ENCODE measurements around the gene CBX5. TPM values are rescaled to one million over a fixed set of nuclear protein-coding genes. Genes with fewer than 3 reads are reported as not detected.
"Not testable (repeated sequence)": the region's sequence is repeated elsewhere in the genome, so short reads cannot be mapped to it uniquely, and the experiment has no call there.

The CBX5 gene
- polyA plus RNA-seq = 1 to 10 TPM; 4.9 to 5.6 TPM

- WGBS, 2 donors = 0% methylated on average over 48 to 49 of the region's 49 CpGs
- Histone ChIP-seq H3K4me1 (ENCODE audit: control insufficient read depth in 2 of 2, insufficient read depth in 2 of 2, low read length in 1 of 2) (no peaks in the 10 kb centered on the region), H3K36me3 (ENCODE audit: control insufficient read depth in 2 of 2, insufficient read depth in 2 of 2, low read length in 1 of 2) (peaks cover 3 to 4% of the 10 kb centered on the region in 2 donors), H3K4me3 (ENCODE audit: low read depth in 1 of 2, low read length in 2 of 2) (peak within 1 kb of the TSS; percentile 89 to 91), H3K27me3 (ENCODE audit: control insufficient read depth in 1 of 2, insufficient read depth in 2 of 2, low read length in 2 of 2) (no peaks in the 10 kb centered on the region), H3K27ac (ENCODE audit: low read depth in 2 of 2, low read length in 1 of 2) (peak within 1 kb of the TSS; percentile 95 to 98), H3K9me3 (ENCODE audit: control insufficient read depth in 2 of 2, insufficient read depth in 1 of 2, low read depth in 1 of 2, low read length in 1 of 2) (no peaks in the 10 kb centered on the region)
Observed at GRCh38 chr12:54279632-54280467, at the start of gene CBX5. Gene CBX5, minus strand, starts transcription at chr12:54280122. Its CDS starts 22,472 bp downstream, at chr12:54257650.

- no peak overlapping the region for H3K27ac ChIP-seq (ENCODE audit: low read depth in 2 of 2, low read length in 1 of 2)
- WGBS, 2 donors = 70 to 77% methylated on average over 6 of the region's 6 CpGs
- no peaks in the 10 kb centered on the region for H3K9me3 ChIP-seq (ENCODE audit: control insufficient read depth in 2 of 2, insufficient read depth in 1 of 2, low read depth in 1 of 2, low read length in 1 of 2)
- H3K27me3 ChIP-seq (ENCODE audit: control insufficient read depth in 1 of 2, insufficient read depth in 2 of 2, low read length in 2 of 2) = no peaks in the 10 kb centered on the region
- no peak overlapping the region for H3K4me3 ChIP-seq (ENCODE audit: low read depth in 1 of 2, low read length in 2 of 2)
- H3K36me3 ChIP-seq (ENCODE audit: control insufficient read depth in 2 of 2, insufficient read depth in 2 of 2, low read length in 1 of 2) = peaks cover 0 to 2% of the 10 kb centered on the region in 2 donors
- no peaks in the 10 kb centered on the region for H3K4me1 ChIP-seq (ENCODE audit: control insufficient read depth in 2 of 2, insufficient read depth in 2 of 2, low read length in 1 of 2)
Observed at GRCh38 chr12:54328595-54329337, 48.8 kb upstream of the CBX5 start.

- H3K27ac ChIP-seq (ENCODE audit: low read depth in 2 of 2, low read length in 1 of 2) = peak overlapping the region; percentile 85 to 96
- not testable (repeated sequence) for H3K27me3 ChIP-seq (ENCODE audit: control insufficient read depth in 1 of 2, insufficient read depth in 2 of 2, low read length in 2 of 2); H3K9me3 ChIP-seq (ENCODE audit: control insufficient read depth in 2 of 2, insufficient read depth in 1 of 2, low read depth in 1 of 2, low read length in 1 of 2); H3K4me1 ChIP-seq (ENCODE audit: control insufficient read depth in 2 of 2, insufficient read depth in 2 of 2, low read length in 1 of 2); H3K36me3 ChIP-seq (ENCODE audit: control insufficient read depth in 2 of 2, insufficient read depth in 2 of 2, low read length in 1 of 2)
- H3K4me3 ChIP-seq (ENCODE audit: low read depth in 1 of 2, low read length in 2 of 2) = peak overlapping the region; percentile 78 to 91
- 44 to 48% methylated on average over 22 of the region's 22 CpGs for WGBS, 2 donors
Observed at GRCh38 chr12:54325442-54326109, 45.7 kb upstream of the CBX5 start.

- H3K36me3 ChIP-seq (ENCODE audit: control insufficient read depth in 2 of 2, insufficient read depth in 2 of 2, low read length in 1 of 2) = peaks cover 0 to under 1% of the 10 kb centered on the region in 2 donors
- no peaks in the 10 kb centered on the region for H3K9me3 ChIP-seq (ENCODE audit: control insufficient read depth in 2 of 2, insufficient read depth in 1 of 2, low read depth in 1 of 2, low read length in 1 of 2)
- H3K27ac ChIP-seq (ENCODE audit: low read depth in 2 of 2, low read length in 1 of 2) = peak within 1 kb of the TSS; percentile 85 to 96
- WGBS, 2 donors = 1% methylated on average over 34 of the region's 34 CpGs
- H3K4me3 ChIP-seq (ENCODE audit: low read depth in 1 of 2, low read length in 2 of 2) = peak within 1 kb of the TSS; percentile 78 to 91
- H3K27me3 ChIP-seq (ENCODE audit: control insufficient read depth in 1 of 2, insufficient read depth in 2 of 2, low read length in 2 of 2) = no peaks in the 10 kb centered on the region
- H3K4me1 ChIP-seq (ENCODE audit: control insufficient read depth in 2 of 2, insufficient read depth in 2 of 2, low read length in 1 of 2) = no peaks in the 10 kb centered on the region
Observed at GRCh38 chr12:54324617-54325441, 44.9 kb upstream of the CBX5 start, which contains the start of gene COPZ1. Gene COPZ1, plus strand, starts transcription at chr12:54325131. Its CDS starts 33 bp downstream, at chr12:54325164.

- WGBS, 2 donors = 91 to 92% methylated on average over 5 of the region's 5 CpGs
- no peak overlapping the region for H3K4me3 ChIP-seq (ENCODE audit: low read depth in 1 of 2, low read length in 2 of 2)
- no peak overlapping the region for H3K27ac ChIP-seq (ENCODE audit: low read depth in 2 of 2, low read length in 1 of 2)
- no peaks in the 10 kb centered on the region for H3K9me3 ChIP-seq (ENCODE audit: control insufficient read depth in 2 of 2, insufficient read depth in 1 of 2, low read depth in 1 of 2, low read length in 1 of 2)
- no peaks in the 10 kb centered on the region for H3K27me3 ChIP-seq (ENCODE audit: control insufficient read depth in 1 of 2, insufficient read depth in 2 of 2, low read length in 2 of 2)
- H3K36me3 ChIP-seq (ENCODE audit: control insufficient read depth in 2 of 2, insufficient read depth in 2 of 2, low read length in 1 of 2) = no peaks in the 10 kb centered on the region
- H3K4me1 ChIP-seq (ENCODE audit: control insufficient read depth in 2 of 2, insufficient read depth in 2 of 2, low read length in 1 of 2) = no peaks in the 10 kb centered on the region
Observed at GRCh38 chr12:54321363-54321762, 41.4 kb upstream of the CBX5 start.

GRCh38 chr12:54312309-54312708 lies 32.4 kb upstream of the CBX5 start:
- not testable (repeated sequence) for H3K4me1 ChIP-seq (ENCODE audit: control insufficient read depth in 2 of 2, insufficient read depth in 2 of 2, low read length in 1 of 2); H3K27ac ChIP-seq (ENCODE audit: low read depth in 2 of 2, low read length in 1 of 2); H3K4me3 ChIP-seq (ENCODE audit: low read depth in 1 of 2, low read length in 2 of 2); H3K27me3 ChIP-seq (ENCODE audit: control insufficient read depth in 1 of 2, insufficient read depth in 2 of 2, low read length in 2 of 2); H3K36me3 ChIP-seq (ENCODE audit: control insufficient read depth in 2 of 2, insufficient read depth in 2 of 2, low read length in 1 of 2); H3K9me3 ChIP-seq (ENCODE audit: control insufficient read depth in 2 of 2, insufficient read depth in 1 of 2, low read depth in 1 of 2, low read length in 1 of 2)
- 80 to 94% methylated on average over 7 of the region's 7 CpGs for WGBS, 2 donors

GRCh38 chr12:54311051-54311450 lies 31.1 kb upstream of the CBX5 start:
- Histone ChIP-seq H3K9me3 (ENCODE audit: control insufficient read depth in 2 of 2, insufficient read depth in 1 of 2, low read depth in 1 of 2, low read length in 1 of 2) (no peaks in the 10 kb centered on the region), H3K27me3 (ENCODE audit: control insufficient read depth in 1 of 2, insufficient read depth in 2 of 2, low read length in 2 of 2) (no peaks in the 10 kb centered on the region), H3K4me1 (ENCODE audit: control insufficient read depth in 2 of 2, insufficient read depth in 2 of 2, low read length in 1 of 2) (peaks cover 0 to 3% of the 10 kb centered on the region in 2 donors), H3K36me3 (ENCODE audit: control insufficient read depth in 2 of 2, insufficient read depth in 2 of 2, low read length in 1 of 2) (no peaks in the 10 kb centered on the region), H3K4me3 (ENCODE audit: low read depth in 1 of 2, low read length in 2 of 2) (no peak overlapping the region), H3K27ac (ENCODE audit: low read depth in 2 of 2, low read length in 1 of 2) (no peak overlapping the region)
- WGBS, 2 donors = 56 to 64% methylated on average over 2 of the region's 2 CpGs

- no peak overlapping the region for H3K27ac ChIP-seq (ENCODE audit: low read depth in 2 of 2, low read length in 1 of 2)
- peaks cover 5 to 6% of the 10 kb centered on the region in 2 donors for H3K4me1 ChIP-seq (ENCODE audit: control insufficient read depth in 2 of 2, insufficient read depth in 2 of 2, low read length in 1 of 2)
- 43 to 45% methylated on average over 8 of the region's 8 CpGs for WGBS, 2 donors
- H3K36me3 ChIP-seq (ENCODE audit: control insufficient read depth in 2 of 2, insufficient read depth in 2 of 2, low read length in 1 of 2) = no peaks in the 10 kb centered on the region
- H3K27me3 ChIP-seq (ENCODE audit: control insufficient read depth in 1 of 2, insufficient read depth in 2 of 2, low read length in 2 of 2) = no peaks in the 10 kb centered on the region
- no peaks in the 10 kb centered on the region for H3K9me3 ChIP-seq (ENCODE audit: control insufficient read depth in 2 of 2, insufficient read depth in 1 of 2, low read depth in 1 of 2, low read length in 1 of 2)
- H3K4me3 ChIP-seq (ENCODE audit: low read depth in 1 of 2, low read length in 2 of 2) = no peak overlapping the region
Observed at GRCh38 chr12:54306925-54307741, 27.2 kb upstream of the CBX5 start.
